GM18909 (cell line): Measurements from ENCODE around the gene KNDC1.
"Not testable (repeated sequence)": the region's sequence is repeated elsewhere in the genome, so short reads cannot be mapped to it uniquely, and the experiment has no call there.

Source experiments
- ATAC-seq: cut with Tn5 transposase; IDR thresholded peaks from one replicate; pipeline ENCODE4 v1.9.1; 2021; ENCODE audit warnings: mild to moderate bottlenecking; ENCODE audit not compliant: unreplicated experiment, poor library complexity

Gene KNDC1

GRCh38 chr10:133125901-133126300 is 34.1 kb upstream of the KNDC1 start:
- no peak for ATAC-seq

GRCh38 chr10:133126431-133127290 is 33.4 kb upstream of the KNDC1 start:
- ATAC-seq = no peak

GRCh38 chr10:133127291-133128125 is 32.5 kb upstream of the KNDC1 start:
- ATAC-seq = no peak

- ATAC-seq = no peak
These were observed 31.6 kb upstream of the KNDC1 start for GRCh38 chr10:133128126-133129070.

GRCh38 chr10:133129071-133129858 is 30.8 kb upstream of the KNDC1 start:
- ATAC-seq = no peak

GRCh38 chr10:133129859-133130495 is 30.0 kb upstream of the KNDC1 start:
- no peak for ATAC-seq

- no peak for ATAC-seq
These were observed 29.4 kb upstream of the KNDC1 start for GRCh38 chr10:133130602-133131001.

- no peak for ATAC-seq
These were observed 29.0 kb upstream of the KNDC1 start for GRCh38 chr10:133131053-133131452.

GRCh38 chr10:133131734-133132472 is 28.1 kb upstream of the KNDC1 start:
- ATAC-seq = no peak

- no peak for ATAC-seq
These were observed 27.3 kb upstream of the KNDC1 start for GRCh38 chr10:133132473-133133291.

GRCh38 chr10:133133471-133134231 is 26.4 kb upstream of the KNDC1 start:
- no peak for ATAC-seq

- no peak for ATAC-seq
These were observed 25.5 kb upstream of the KNDC1 start for GRCh38 chr10:133134411-133135115.

GRCh38 chr10:133135116-133135465 is 24.9 kb upstream of the KNDC1 start:
- ATAC-seq = no peak

- not testable (repeated sequence) for ATAC-seq
These were observed 22.4 kb upstream of the KNDC1 start for GRCh38 chr10:133137486-133138145.

- ATAC-seq = no peak
These were observed 20.4 kb upstream of the KNDC1 start for GRCh38 chr10:133139551-133140065.
